Esophagus squamous epithelium (tissue), 4 donors: ENCODE results near the gene TMEM63C.

ENCODE experiments used
- POLR2A ChIP-seq, 4 donors: fragments of 450-650 bp; IDR thresholded peaks; one replicate each; pipeline ENCODE4 v1.6.1; 2017; ENCODE audit warnings: antibody characterized with exemption in 4 of 4, mild to moderate bottlenecking in 4 of 4, moderate library complexity in 3 of 4
- TF ChIP-seq, protein P1 (sequence below), 6 experiments: fragments of 450-650 bp in 4 of 6; fragments of 200-600 bp in 2 of 6; sonication (generic) in 2 of 6; IDR thresholded peaks; one replicate each; pipeline ENCODE4 v1.5.1; 2016 to 2019; ENCODE audit warnings: antibody characterized with exemption in 6 of 6, mild to moderate bottlenecking in 4 of 6, moderate library complexity in 4 of 6

DNA sequence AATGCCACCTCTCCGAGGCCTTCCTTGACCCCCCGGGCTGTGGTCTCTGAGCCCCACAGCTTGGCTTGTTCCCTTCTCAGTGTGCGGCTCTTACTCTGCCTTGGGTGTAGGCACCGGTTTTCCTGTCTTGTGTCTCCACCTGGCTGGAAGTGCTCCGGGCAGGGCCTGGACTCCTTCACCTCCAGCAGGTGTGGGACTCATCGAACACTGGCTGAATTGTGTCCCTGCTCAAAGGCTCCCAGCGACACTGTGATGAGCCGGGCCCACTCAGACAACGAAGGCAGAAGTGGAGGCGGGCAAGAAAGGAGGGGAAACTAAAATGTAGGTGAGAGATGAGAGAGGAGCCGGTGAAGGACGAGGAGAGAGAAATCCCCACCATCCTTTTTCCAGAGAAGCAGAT lies 18.0 kb downstream of the TMEM63C start:
- TF ChIP-seq POLR2A (IDR thresholded peaks at IDR 0.05), result no peak
- TF ChIP-seq, protein P1, sequence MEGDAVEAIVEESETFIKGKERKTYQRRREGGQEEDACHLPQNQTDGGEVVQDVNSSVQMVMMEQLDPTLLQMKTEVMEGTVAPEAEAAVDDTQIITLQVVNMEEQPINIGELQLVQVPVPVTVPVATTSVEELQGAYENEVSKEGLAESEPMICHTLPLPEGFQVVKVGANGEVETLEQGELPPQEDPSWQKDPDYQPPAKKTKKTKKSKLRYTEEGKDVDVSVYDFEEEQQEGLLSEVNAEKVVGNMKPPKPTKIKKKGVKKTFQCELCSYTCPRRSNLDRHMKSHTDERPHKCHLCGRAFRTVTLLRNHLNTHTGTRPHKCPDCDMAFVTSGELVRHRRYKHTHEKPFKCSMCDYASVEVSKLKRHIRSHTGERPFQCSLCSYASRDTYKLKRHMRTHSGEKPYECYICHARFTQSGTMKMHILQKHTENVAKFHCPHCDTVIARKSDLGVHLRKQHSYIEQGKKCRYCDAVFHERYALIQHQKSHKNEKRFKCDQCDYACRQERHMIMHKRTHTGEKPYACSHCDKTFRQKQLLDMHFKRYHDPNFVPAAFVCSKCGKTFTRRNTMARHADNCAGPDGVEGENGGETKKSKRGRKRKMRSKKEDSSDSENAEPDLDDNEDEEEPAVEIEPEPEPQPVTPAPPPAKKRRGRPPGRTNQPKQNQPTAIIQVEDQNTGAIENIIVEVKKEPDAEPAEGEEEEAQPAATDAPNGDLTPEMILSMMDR (IDR thresholded peaks at IDR 0.05), result no peak
